Measurements from ENCODE around the gene CLSTN3. TPM values are rescaled to one million over a fixed set of nuclear protein-coding genes. Genes with fewer than 3 reads are reported as not detected.

Gene CLSTN3
- total and polyA plus RNA-seq, 2 of the 13 experiments (the other 11 are each of a cell fraction or from before 2014, with no cell fraction given): 26.2 to 94.1 TPM

- TF ChIP-seq REST (IDR thresholded peaks at IDR 0.05; ENCODE audit: borderline replicate concordance in 1 of 2, low read depth in 1 of 2, low read length in 2 of 2) (no peak), MAZ (IDR thresholded peaks at IDR 0.05; ENCODE audit: borderline replicate concordance, low read depth, low read length) (peak; percentile 19; the same call in 1 of the 2 replicates), MAZ (CRISPR knock-in tag; IDR thresholded peaks at IDR 0.05; ENCODE audit: low read depth) (peak; percentile 41), MATR3 (CRISPR knock-in tag; IDR thresholded peaks at IDR 0.05) (no peak)
- TF ChIP-seq, protein P1, sequence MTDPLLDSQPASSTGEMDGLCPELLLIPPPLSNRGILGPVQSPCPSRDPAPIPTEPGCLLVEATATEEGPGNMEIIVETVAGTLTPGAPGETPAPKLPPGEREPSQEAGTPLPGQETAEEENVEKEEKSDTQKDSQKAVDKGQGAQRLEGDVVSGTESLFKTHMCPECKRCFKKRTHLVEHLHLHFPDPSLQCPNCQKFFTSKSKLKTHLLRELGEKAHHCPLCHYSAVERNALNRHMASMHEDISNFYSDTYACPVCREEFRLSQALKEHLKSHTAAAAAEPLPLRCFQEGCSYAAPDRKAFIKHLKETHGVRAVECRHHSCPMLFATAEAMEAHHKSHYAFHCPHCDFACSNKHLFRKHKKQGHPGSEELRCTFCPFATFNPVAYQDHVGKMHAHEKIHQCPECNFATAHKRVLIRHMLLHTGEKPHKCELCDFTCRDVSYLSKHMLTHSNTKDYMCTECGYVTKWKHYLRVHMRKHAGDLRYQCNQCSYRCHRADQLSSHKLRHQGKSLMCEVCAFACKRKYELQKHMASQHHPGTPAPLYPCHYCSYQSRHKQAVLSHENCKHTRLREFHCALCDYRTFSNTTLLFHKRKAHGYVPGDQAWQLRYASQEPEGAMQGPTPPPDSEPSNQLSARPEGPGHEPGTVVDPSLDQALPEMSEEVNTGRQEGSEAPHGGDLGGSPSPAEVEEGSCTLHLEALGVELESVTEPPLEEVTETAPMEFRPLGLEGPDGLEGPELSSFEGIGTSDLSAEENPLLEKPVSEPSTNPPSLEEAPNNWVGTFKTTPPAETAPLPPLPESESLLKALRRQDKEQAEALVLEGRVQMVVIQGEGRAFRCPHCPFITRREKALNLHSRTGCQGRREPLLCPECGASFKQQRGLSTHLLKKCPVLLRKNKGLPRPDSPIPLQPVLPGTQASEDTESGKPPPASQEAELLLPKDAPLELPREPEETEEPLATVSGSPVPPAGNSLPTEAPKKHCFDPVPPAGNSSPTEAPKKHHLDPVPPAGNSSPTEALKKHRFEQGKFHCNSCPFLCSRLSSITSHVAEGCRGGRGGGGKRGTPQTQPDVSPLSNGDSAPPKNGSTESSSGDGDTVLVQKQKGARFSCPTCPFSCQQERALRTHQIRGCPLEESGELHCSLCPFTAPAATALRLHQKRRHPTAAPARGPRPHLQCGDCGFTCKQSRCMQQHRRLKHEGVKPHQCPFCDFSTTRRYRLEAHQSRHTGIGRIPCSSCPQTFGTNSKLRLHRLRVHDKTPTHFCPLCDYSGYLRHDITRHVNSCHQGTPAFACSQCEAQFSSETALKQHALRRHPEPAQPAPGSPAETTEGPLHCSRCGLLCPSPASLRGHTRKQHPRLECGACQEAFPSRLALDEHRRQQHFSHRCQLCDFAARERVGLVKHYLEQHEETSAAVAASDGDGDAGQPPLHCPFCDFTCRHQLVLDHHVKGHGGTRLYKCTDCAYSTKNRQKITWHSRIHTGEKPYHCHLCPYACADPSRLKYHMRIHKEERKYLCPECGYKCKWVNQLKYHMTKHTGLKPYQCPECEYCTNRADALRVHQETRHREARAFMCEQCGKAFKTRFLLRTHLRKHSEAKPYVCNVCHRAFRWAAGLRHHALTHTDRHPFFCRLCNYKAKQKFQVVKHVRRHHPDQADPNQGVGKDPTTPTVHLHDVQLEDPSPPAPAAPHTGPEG (CRISPR knock-in tag; IDR thresholded peaks at IDR 0.05): peak; percentile 60; the same call in 1 of the 2 replicates
Observed at GRCh38 chr12:7189398-7190267, 59.5 kb downstream of the CLSTN3 start, which contains the start of gene PEX5 (continued).

All from HepG2 (cell line).